Inflammatory macrophage treated with lipopolysaccharide for 4 hours (primary cell): Measurements from ENCODE around the gene HES4.
"Not testable (repeated sequence)": the region's sequence is repeated elsewhere in the genome, so short reads cannot be mapped to it uniquely, and the experiment has no call there.

Experiments
- DNase-seq: peaks from one replicate; pipeline ENCODE4 v3.0.0-alpha.2; 2020

HES4 gene

DNA sequence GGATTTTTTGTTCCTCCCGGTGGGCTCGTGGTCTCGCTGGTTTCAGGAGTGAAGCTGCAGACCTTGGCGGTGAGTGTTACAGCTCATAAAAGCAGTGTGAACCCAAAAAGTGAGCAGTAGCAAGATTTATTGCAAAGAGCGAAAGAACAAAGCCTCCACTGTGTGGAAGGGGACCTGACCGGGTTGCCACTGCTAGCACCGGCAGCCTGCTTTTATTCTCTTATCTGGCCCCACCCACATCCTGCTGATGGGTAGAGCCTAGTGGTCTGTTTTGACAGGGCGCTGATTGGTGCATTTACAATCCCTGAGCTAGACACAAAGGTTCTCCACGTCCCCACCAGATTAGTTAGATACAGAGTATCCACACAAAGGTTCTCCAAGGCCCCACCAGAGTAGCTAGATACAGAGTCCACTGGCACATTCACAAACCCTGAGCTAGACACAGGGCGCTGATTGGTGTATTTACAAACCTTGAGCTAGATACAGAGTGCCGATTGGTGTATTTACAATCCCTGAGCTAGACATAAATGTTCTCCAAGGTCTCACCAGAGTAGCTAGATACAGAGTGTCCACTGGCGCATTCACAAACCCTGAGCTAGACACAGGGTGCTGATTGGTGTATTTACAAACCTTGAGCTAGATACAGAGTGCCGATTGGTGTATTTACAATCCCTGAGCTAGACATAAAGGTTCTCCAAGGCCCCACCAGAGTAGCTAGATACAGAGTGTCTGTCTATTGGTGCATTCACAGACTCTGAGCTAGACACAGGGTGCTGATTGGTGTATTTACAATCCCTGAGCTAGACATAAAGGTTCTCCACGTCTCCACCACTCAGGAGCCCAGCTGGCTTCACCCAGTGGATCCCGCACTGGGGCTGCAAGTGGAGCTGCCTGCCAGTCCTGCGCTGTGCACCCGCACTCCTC is 17.8 kb upstream of the HES4 start:
- DNase-seq: not testable (repeated sequence)

DNA sequence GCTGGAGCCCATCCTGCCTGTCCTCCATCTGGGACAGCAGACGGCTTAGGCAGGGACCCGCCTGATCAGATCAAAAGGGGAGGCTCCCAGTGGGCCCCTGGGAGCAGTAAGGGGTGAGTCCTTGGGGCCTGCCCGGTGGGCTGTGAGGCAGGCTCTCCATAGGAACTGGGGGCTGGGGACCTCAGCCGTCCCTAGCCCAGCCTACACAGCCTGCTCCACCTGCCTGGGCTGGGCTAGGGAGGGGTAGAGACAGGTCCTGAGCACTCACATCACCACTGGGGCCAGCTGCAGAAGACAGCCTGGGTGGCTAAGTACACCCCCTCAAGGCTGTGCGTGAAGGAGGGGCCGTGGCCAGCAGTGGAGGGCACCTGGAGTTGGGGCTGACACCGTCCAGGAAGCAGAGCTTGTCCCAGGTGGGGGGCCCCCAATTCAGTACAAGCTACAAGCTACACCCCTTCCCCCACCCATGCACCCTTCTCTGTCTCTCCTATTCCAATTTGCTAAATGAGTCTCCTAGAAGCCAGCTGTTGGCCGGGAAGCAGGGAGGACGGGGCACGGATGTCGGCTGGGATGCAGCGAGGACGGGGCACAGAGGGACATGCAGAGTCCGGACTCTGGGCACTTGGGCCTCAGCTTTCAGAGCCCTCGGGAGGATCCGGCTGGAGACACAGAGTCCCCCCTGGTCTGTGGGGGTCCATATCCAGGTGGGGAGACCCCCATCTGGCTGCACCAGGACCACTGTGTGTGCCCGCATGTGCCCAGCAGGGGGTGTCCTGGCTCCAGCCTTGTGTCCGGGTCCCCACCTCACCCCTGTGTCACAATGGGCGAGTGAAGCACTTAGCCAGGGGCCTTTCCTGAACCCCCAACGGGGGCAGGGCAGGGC is 15.1 kb upstream of the HES4 start:
- DNase-seq: peak; percentile 54

DNA sequence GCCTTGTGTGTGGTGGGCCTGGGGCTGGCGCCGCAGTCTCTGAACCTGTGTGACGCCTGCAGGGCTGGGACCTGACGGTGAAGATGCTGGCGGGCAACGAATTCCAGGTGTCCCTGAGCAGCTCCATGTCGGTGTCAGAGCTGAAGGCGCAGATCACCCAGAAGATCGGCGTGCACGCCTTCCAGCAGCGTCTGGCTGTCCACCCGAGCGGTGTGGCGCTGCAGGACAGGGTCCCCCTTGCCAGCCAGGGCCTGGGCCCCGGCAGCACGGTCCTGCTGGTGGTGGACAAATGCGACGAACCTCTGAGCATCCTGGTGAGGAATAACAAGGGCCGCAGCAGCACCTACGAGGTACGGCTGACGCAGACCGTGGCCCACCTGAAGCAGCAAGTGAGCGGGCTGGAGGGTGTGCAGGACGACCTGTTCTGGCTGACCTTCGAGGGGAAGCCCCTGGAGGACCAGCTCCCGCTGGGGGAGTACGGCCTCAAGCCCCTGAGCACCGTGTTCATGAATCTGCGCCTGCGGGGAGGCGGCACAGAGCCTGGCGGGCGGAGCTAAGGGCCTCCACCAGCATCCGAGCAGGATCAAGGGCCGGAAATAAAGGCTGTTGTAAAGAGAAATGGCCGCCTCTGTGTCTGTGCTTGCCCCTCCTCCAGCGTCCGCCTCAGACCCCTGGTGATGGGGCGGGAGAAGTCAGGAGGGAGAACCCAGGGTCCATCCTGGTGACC is 14.2 kb upstream of the HES4 start:
- no peak for DNase-seq

DNA sequence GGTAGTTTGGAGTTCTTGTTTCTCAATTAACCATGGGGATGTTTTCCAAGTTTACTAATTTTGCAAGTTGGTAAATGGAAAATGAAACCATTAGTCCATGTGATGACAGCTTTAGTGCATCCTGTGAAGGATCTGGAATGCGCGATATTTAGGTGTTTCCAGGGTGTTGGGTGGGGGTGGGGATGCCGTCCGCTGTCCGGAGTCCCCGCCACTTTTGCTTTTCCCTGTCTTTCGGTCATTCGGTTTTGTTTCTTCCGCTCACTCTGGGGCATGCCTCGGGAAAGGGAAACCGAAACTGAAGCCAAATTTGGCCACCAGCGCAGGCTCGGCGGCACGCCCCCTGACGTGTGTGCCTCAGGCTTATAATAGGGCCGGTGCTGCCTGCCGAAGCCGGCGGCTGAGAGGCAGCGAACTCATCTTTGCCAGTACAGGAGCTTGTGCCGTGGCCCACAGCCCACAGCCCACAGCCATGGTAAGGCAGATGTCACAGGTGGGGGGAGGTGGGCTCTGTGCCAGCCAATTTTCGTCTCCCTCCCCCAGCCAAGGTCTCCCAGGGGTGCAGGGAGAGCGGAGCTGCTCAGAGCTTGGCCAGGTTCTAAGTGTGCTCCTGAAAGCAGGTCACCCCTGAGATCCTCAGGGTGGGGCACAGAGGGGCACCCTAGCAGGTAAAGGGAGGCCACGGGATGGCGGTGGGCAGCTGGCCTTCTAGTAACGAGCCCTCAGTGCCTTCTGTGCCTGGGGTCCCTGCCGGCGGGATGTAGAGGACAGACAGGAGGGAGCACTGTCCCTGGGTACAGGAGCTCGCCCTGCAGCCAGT is 13.4 kb upstream of the HES4 start, which contains the start of gene ISG15:
ISG15 (plus strand) TSS at position 393 of the 817 bp plus-strand sequence; CDS start at position 470, 77 bp downstream.
- DNase-seq: peak; percentile 99

DNA sequence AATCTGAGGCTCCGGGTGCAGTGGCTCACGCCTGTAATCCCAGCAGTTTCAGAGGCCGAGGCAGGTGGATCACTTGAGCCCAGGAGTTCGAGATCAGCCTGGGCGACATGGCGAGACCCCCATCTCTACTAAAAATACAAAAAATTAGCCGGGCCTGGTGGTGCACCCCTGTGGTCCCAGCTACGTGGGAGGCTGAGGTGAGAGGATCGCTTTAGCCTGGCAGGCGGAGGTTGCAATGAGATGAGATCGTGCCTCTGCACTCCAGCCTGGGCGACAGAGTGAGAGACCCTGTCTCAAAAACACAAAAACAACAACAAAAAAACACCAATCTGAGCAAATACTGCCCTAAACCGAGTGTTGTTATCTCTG is 12.8 kb upstream of the HES4 start:
- not testable (repeated sequence) for DNase-seq

DNA sequence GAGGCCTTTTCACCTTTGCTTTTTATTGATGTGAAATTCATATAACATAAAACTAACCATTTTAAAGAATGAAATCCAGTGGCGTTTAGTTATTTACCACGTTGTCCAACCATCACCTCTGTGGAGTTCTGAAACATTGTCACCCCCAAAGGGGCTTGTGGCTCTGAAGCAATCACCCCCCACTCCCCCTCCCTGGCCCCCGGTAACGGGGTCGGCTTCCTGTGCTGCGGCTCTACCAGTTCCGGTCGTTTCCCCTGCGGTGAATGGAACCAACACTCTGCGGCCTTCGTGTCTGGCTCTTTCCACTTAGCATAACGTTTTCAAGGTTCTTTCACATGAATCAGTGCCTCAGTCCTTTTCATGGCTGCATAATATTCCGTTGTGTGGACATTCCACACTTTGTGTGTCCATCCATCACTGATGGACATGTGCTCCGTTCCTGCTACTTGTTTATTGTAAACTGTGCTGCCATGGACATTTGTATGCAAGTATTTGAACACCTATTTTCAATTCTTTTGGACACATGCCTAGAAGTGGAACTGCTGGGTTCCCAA is 11.6 kb upstream of the HES4 start:
- no peak for DNase-seq

DNA sequence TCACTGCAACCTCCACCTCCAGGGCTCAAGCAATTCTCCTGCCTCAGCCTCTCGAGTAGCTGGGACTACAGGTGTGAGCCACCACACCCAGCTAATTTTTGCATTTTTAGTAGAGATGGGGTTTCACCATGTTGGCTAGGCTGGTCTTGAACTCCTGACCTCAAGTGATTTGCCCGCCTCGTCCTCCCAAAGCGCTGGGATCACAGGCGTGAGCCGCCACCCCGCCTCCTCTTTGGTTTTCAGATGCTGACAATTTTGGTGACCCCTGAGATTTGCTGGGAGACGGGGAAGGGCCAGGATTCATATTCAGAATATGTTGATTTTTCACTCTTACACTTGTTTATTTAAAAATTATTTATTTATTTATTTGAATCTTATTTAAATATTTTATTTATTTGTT is 10.2 kb upstream of the HES4 start:
- not testable (repeated sequence) for DNase-seq

DNA sequence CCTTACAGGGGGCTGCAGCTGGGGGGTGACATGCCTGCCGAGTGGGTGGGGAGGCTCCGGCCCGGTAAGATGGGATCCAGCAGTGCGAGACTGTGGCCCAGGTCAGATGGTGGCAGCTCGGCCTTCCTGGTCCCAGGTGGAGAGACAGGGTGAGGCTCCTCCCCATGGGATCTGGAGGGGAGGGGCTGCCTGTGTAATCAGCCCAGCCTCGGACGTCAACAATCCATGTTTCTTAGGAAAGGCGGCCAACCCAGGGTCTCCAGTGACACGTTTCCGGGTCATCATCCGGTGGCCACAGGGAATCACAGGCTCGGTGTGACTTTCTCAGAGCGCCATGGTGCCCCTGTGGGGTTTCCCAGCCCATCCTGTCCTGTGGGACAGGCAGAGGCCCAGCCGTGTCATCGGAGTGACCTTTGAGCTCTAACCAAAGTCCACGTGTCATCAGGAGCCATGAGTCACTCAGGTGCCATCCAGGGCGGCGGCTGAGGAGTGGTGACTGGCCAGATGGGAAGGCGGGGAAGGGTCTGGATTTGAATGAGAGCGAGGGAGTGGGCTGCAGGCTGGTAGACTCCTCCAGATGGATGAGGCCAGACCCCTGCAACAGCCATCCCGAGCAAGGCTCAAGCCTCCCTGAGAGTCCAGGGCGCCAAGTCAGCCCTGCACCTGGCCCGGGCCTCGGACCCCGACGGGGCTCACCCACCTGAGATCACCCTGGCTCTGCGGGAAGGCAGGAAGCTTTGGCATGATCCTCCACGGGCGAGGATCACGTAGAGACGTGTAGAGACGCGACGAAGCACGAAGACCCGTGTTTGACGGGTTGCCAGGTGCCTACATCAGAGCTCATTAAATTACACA is 6.6 kb upstream of the HES4 start:
- no peak for DNase-seq

DNA sequence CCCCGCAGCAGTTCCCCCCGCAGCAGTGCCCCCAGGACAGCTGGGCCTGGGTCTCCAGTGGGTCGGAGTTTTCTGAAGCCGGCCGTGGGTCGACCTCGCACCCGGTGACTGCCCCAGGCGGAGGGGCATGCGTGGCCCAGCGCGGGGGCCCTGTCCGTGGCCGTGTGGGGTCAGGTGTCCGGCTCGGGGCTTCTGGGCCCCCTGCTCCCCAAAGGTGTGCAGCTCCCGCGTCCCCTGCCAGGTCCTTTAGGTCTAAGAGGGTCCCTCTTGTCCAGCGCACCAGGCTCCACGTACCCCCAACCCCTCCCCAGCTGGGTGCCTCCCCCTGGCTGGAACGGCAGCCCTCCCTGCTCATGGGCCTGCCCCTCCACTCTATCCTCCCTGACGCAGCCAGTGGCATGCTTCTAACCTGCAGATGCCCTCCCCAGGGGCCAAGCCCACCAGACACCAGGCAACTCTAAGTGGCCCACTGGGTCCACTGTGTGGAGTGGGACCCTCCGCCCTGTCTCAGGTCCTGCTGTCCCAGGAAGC is 5.9 kb upstream of the HES4 start:
- no peak for DNase-seq

DNA sequence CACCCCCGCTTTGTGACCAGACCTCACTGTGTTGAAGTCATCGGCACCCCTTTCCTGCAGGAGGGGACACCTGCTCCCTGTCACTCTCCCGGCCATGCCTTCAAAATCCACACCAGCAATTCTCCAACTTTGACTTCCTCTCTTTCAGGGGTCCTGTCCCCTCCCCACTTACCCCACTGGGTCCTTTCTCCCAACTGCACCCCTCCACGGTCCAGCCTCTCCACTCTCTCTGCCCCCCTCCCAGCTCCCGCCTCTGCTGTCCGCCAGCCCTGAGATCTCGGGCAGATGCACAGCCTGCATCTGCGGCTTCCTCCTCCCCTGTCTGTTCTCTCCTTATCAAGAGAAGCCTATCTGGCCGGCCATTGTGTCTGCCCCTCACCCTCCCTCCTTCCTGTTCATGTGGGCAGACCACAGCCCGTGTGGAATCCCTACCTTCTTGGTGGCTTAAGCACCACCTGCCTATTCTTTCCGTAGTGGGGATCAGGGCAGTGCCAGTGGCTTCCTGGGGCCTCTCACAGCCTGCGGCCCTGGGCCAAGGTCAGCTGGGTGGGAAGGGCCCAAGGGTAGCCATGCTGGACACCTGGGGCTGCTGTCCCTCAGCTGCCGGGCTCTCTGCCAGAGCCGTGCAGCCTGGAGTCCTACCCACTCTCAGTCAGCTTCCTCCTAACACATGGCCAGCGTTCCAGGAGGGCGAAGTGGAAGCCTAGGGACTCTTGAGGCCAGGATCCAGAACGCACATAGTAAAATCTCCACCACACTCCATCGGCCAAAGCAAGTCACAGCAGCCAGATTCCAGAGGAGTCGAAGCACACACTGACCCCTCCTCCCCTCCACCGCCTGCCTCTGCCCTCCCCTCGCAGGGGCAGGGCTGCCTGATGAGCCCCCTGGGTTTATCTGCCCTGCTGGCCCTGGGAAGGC is 5.1 kb upstream of the HES4 start:
- DNase-seq: no peak

DNA sequence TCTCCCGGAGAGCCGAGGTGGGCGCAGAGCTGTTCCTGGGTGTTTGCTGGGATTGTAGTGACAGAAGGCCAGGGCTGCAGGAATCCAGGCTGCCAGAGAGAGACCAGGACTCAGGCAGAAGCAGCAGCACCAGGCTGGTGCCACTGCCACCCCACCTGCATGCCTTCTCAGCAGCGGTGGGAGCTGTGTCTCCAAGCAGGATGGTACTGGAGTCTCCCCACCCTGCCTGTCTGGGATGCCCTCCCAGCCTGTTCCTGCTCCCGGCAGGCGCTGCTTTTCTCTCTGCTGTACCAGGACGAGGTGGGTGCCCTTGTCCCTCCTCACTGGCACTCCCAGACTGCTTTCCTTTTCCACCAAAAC is 4.5 kb upstream of the HES4 start:
- DNase-seq: no peak

DNA sequence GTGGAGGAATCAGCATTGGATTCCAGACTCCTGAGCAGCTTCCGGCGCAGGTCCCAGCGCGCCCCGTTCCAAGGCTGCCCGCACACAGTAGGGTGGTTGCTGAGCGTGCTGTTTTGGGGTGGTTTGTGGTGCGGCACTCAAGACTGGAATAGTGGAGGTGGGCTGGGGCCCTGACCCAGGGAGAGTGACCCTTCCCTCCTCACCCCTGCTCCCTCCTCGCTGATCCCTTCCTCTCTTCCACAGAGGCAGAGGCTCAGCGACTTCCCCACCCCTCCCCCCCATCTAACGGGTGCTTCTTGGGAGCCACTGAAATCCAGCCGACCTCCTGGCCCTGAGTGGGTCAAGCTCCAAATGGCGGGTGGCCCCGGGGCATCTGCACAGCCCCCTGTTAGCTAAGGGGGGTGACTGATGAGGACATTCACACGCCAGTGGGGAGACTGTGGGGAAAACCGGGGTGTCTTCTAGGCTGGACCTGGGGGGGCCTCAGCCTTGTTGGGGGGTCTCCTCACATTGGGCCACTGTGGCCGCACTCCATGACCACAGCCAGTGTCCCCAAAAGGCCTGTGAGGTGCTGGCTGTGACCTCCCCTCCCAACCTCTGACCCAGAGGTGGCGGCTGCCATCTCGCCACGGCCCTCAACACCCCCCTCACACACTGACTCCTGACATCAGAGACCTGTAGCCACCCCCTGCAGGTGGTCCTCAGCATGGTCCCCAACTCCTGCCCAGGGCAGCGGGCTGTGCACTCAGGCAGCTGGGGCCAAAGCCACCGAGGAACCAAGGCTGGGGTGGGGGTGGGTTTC is 3.9 kb upstream of the HES4 start:
- DNase-seq: no peak

DNA sequence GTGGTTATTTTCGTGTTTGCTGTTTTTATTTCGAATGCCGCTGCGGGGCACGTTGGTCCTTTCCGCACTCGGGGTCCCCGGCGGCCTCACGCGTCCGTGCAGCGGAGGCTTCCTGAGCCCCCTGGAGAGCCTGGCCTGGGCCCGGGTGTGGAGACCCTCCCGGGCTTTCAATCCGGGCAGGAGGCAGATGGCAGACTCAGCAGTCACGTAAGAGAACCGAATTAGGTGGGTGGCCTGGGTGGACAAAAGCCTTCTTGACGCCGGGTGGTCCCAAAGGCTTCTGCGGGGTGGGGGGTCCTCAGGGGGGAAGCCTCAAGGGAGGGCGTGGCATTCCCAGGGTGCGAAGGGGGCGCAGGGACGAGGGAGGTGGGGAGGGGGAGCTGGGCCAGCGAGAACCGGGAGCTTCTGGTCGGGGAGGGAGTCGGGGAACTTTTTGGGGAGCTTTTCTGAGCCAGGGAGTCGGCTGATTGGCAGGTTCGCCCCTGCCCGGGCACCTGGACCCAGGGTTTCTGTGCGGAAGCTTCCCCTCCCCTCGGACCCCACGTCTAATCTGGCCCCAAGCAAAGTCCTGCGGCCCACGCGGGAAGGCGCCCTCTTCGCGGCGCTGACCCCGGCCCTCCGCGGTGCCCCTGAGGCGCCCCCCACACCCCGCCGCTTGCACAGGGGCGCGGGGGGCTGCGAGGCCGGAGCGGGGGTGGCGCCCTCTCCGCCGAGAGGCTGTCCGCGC is 1.3 kb upstream of the HES4 start:
- DNase-seq: no peak

DNA sequence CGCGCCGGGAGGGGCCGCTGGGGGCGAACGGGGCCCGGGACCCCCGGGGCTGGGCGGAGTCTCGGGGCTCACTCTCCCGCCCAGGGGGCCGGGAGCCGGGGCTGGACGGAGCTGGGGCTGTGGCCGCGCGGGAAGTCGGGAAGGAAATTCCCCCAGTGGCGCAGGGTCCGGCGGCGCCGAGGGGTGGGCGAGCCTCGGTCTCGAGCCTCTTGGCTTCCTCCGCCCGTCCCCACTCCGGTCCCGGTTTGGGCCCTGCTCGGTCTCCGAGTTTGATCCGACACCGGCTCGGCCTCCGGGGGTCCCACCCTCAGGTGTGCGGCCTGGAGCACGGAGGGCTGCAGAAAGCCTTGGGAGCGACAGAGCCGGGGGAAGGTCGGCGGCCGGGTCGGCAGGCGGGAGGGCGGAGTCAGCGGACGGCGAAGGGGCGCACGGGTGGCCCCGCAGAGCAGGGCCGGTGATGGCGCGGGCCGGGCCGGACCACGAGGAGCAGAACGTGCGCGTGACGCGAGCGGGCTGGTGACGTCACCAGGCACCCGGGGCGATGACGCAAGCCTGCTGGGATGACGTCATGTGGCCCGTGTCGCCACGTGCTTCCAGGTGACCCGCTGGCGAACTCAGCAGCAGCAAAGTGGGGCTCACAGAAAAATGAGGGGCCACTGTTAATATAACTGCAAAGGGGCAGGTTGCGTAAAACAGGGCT is 610 bp upstream of the HES4 start:
- peak; percentile 83 for DNase-seq

DNA sequence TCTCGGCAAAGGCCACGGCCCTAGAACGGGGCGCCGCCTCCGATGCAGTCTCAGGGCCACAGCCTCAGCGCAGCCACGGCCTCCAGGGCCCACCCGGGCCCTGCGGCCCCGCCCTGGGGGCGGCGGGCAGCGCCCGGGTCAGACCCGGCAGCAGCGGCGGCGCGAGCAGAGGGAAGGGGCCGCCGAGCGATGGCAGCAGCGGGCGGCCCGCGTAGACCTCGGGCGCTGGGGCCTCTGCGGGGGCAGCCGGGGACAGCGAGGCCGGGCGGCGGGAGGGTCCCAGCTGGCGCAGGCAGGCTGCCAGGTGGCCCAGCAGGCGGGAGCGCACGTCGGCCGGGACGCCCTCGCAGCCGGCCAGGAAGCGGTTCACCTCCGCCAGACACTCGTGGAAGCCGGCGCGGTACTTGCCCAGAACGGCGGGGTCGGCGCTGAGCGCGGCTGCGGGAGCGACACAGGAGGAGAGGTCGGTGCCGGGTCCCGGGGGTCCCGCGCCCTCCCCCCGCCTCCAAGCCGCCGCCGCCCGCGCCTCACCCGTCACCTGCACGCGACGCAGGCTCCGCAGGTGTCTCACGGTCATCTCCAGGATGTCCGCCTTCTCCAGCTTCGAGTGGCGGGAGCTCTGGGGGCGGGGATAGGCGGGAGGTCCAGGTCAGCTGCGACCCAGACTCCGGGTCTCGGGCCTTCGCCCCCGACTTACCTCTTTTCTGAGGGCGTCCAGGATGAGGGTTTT is 737 bp downstream of the HES4 start:
- DNase-seq: no peak

DNA sequence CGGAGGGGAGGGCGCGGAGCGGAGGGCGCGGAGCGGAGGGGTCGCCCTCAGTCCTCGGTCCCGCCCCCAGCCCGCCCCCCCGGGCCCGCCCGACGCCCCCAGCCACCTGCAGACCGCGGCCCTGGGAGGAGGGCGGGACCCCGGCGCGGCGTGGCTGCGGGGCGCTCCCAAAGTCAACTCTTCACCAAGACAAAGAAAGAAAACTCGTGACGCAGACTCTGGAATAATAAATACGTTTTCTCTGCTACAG is 1.2 kb downstream of the HES4 start:
- DNase-seq: no peak
